SIG-M5 treated with dmso at 0.1 percent for 504 hours (cell line): Measurements from ENCODE around the gene TGFBR2.

Source experiments
- DNase-seq: peaks from one replicate; lab custom pipeline; 2025; ENCODE audit not compliant: unreplicated experiment; lab: John Stamatoyannopoulos, UW

The TGFBR2 gene

DNA sequence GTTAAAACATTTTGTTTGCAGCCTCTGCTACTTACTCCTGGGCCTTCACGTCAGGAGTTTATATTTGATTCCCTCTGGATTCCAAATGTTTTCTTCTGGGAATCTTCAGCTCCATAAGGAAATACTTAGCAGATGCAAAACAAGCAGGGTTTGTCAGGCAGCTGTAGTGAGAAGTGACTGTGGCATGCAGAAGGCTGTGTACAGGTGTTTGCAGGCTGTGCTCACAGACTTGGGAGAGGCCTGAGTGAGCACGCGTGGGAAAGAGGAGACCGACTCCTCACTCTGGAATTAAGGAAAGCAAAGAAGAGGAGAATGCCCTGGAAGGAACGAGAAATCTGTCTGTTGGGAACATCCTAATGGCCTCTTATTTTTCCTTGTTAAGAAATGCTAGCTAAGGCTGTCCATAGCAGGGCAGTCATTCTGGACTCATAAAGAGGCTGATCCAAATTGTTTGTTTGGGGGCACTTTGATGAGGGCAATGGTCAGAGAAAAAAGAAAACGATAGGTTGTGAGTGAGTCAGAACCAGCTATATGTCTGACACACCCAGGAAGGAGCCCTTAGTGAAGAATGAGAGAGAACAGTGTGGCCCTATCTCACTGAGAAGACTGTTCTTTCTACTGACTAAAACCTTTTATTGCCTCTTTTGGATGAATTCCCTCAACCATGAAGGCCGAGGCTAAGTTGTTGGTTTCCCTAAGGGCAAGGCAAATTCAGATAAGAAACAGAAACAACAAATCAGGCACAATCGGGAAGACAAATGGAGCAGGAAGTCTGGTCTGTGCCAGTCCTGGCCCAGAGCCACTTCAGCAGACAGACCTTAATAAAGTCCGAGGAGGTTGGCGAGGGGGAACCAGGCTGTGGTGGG is 82.6 kb downstream of the TGFBR2 start:
- no peak for DNase-seq

- DNase-seq = no peak
Observed at GRCh38 chr3:30690199-30690598, 83.8 kb downstream of the TGFBR2 start.

DNA sequence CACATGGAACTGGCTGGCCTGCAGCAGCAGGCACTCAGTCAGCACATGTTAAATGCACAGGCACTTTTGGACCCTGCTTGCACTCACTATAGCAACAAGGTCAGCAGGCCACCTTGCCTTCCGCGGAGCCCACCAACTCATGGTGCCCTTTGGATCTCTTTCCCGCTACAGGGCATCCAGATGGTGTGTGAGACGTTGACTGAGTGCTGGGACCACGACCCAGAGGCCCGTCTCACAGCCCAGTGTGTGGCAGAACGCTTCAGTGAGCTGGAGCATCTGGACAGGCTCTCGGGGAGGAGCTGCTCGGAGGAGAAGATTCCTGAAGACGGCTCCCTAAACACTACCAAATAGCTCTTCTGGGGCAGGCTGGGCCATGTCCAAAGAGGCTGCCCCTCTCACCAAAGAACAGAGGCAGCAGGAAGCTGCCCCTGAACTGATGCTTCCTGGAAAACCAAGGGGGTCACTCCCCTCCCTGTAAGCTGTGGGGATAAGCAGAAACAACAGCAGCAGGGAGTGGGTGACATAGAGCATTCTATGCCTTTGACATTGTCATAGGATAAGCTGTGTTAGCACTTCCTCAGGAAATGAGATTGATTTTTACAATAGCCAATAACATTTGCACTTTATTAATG is 85.0 kb downstream of the TGFBR2 start:
- DNase-seq = no peak

DNA sequence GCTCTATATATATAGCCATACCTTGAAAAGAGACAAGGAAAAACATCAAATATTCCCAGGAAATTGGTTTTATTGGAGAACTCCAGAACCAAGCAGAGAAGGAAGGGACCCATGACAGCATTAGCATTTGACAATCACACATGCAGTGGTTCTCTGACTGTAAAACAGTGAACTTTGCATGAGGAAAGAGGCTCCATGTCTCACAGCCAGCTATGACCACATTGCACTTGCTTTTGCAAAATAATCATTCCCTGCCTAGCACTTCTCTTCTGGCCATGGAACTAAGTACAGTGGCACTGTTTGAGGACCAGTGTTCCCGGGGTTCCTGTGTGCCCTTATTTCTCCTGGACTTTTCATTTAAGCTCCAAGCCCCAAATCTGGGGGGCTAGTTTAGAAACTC is 85.5 kb downstream of the TGFBR2 start:
- no peak for DNase-seq

GRCh38 chr3:30692498-30693130 is 86.2 kb downstream of the TGFBR2 start:
- DNase-seq = no peak

DNA sequence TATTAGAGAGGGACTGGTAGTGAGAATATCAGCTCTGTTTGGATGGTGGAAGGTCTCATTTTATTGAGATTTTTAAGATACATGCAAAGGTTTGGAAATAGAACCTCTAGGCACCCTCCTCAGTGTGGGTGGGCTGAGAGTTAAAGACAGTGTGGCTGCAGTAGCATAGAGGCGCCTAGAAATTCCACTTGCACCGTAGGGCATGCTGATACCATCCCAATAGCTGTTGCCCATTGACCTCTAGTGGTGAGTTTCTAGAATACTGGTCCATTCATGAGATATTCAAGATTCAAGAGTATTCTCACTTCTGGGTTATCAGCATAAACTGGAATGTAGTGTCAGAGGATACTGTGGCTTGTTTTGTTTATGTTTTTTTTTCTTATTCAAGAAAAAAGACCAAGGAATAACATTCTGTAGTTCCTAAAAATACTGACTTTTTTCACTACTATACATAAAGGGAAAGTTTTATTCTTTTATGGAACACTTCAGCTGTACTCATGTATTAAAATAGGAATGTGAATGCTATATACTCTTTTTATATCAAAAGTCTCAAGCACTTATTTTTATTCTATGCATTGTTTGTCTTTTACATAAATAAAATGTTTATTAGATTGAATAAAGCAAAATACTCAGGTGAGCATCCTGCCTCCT is 87.2 kb downstream of the TGFBR2 start:
- peak; percentile 76 for DNase-seq

DNA sequence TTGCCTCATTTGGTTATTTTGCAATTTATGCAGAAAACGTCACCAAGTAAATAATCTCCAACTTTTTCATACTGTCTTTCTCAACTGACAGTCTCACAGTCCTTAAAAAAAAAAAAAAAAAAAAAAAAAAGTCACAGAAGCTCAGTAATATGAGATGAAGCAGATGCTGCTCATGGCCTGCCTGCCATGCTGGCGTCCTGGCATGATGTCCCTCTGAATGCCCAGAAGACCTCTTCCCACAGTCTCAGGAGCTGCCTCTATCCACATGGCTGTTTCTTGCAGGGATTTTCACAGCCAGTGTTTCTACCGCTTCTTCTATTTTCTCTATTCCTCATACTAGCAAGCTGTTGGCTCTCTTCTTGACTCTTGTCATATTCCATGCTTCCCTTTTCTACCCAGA is 87.7 kb downstream of the TGFBR2 start:
- DNase-seq = no peak

DNA sequence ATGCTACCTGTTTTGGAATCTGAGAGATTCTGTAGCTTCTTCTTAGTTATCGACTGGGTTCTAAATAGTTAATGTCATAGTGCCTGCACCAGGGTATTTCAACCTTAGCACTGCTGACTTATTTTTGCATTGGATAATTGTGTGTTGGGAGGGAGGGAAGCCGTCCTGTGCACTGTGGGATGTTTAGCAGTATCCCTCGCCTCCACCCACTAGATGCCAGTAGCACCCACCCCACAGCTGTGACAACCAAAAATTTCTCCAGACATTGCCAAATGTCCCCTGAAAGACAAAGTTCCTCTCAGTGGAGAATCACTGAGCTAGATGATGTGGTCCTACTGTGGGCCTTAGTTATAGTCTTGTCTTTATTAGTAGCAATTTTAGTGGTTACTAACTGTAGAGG is 88.3 kb downstream of the TGFBR2 start:
- DNase-seq = no peak

GRCh38 chr3:30695302-30696061 is 89.1 kb downstream of the TGFBR2 start:
- no peak for DNase-seq

GRCh38 chr3:30696403-30696819 is 90.0 kb downstream of the TGFBR2 start:
- no peak for DNase-seq

DNA sequence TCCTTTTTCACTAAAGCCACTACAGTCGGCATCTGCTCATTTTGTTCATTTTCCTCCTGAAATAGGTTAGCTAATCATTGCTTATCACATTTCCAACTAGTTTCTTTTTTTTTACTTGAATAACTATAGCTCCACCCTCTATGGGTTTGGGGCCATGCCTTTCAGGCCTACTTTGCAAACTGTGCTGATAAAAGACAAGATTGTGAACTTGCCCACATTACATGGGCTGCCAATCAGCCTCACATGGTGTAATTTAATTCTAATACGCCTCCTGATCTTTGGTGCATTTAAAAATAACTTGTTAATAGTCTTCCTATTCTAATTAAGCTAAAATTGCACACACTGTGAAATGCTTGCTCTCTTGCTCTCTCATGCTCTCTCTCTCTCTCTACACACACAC is 90.5 kb downstream of the TGFBR2 start:
- DNase-seq = no peak

DNA sequence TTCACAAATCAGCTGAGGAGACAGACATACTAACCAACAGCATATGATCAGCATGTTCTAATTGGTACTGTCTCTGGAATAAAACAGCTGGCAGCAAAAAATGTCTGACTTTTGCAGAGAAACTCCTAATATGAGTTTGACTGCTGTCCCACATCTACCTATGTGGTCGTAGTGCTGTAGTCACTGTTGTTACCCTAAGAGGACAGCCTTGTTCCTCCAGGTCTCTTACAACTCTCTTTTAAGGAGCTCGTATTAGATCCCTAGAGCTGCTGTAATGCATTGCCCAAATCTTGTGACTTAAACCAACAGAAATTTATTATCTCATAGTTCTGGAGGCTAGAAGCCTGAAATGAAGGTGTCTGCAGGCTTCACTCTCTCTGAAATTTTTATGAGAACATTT is 92.1 kb downstream of the TGFBR2 start:
- no peak for DNase-seq

GRCh38 chr3:30699927-30700326 is 93.5 kb downstream of the TGFBR2 start:
- no peak for DNase-seq

DNA sequence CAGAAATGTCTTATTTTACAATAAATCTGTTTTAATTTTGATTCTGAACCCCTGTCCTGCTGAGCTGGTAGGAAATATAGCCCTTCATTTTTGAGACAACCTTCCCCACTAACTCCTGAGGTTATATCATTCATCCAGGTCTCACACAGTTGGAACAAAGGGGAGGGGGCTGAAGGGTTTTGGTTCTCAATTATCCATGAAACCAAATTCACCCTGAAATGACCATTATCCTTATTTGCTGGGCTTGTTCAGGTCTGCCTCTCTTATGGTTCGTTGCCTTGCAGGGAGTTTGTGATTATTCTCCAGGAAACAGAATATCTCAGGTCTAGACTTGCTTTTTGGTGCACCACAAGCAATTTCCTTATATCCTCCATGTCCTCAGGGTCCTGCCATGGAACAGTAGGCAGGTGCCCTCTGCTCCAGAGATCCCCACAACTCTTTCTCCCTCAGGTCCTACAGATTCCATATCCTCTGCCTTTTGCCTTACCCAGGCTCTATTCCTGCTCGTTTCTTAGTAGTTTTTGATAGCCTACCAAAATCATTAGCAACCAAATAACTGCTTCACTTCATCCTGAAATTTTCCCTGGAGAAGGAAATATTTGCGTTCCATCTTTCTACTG is 94.4 kb downstream of the TGFBR2 start:
- no peak for DNase-seq

DNA sequence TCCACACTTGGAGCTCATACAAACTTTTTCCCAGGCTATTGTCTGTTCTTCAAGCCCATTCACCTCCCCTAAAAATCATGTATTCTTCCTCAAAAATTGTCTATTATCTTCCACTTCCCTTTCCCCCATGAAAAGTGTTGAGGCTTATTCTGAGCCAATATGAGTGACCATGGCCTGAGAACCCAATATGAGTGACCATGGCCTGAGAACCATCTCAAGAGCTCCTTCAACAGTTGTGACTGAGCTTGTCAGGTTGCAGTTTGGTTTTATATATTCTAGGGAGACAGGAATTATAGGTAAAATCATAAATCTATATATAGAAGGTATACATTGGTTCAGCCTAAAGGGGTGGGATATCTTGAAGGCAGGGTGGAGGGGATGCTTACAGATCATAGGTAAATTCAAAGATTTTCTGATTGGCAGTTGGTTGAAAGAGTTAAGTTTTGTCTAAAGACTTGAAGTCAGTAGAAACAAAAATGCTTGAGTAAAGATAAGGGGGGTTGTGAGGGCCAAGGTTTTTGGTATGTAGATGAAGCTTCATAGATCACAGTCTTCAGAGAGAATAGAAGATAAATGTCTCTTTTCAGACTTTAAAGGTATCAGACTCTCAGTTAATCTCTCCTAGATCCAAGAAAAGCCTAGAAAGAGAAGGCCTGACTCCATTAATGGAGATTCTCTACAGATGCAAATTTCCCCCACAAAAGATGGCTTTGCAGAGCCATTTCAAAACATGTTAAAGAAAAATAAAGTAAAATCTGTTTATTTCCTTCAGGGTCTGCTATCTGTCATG is 95.8 kb downstream of the TGFBR2 start:
- DNase-seq = no peak

GRCh38 chr3:30702828-30703397 is 96.5 kb downstream of the TGFBR2 start:
- no peak for DNase-seq

DNA sequence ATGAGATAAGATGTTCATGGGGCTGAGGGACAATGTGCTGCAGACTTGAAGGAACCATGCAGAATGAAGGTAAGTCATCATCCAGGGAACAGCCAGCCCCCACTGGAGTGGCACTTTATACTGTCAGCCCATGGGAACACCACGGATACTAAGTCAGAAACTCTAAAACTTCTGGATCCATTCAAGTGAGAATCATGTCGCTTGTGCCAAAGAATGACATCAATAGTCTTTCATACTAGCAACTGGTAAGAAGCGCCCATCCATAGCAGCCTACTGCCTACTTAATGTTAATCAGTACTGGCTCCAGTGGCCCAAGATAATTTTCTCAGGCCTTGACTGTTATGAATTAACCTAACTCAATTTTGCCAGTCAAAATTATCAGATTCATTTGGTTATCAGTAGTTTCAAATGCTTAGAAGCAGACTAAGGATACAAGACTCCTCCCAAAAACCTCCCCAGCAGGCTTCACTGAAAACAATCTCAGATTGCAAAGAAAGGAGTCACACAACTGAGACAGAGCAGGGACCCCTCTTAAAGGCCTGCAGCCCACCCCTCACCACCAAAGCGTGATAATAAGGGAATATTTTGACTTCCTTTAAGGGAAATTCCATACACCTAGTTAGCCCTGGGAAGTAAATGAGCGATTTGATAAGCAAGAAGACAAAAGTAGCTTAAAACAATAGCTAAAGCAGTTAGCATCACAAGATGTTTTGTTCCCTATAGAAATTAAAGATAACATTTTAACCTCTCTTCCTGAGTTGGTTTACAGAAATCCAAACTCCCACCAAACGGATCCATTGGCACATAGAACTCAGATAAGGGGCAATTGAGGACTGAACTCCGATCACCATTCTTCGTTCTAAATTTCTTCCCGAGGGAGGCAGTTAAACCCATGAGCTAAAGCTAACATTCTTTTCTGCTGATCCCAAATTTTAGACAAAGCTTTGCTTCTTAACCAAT is 98.8 kb downstream of the TGFBR2 start:
- no peak for DNase-seq

- DNase-seq = no peak
Observed at GRCh38 chr3:30707825-30708224, 101.4 kb downstream of the TGFBR2 start.
